ENCODE results near the gene ATG16L2.

ATG16L2 gene

DNA sequence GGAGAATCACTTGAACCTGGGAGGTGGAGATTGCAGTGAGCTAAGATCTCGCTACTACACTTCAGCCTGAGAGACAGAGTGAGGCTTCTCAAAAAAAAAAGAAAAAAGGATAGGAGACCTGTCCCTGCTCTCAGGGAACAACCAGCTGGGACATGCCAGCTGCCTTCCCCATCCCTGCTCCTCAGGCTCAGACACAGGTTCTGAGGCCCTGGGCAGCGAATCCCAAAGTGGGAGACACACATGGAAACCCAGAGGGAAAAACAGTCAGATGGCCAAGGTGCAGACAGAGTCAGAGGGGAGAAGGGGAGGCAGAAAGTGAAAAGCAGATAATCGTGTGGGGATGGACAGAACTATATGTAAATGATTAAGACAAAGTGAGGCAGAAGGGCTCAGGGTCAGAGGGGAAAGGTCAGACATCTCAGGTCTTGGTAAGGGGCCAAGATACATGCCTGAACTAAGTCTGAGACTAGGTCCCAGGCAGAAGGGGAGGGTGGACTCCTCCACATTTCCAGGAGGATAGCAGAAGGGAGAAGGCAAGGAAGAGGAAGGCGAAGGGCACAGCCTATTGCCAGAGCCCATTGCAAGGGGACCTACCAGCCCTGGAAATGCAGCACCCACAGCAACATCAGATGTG is 34.6 kb upstream of the ATG16L2 start:
- TF ChIP-seq, protein P1, sequence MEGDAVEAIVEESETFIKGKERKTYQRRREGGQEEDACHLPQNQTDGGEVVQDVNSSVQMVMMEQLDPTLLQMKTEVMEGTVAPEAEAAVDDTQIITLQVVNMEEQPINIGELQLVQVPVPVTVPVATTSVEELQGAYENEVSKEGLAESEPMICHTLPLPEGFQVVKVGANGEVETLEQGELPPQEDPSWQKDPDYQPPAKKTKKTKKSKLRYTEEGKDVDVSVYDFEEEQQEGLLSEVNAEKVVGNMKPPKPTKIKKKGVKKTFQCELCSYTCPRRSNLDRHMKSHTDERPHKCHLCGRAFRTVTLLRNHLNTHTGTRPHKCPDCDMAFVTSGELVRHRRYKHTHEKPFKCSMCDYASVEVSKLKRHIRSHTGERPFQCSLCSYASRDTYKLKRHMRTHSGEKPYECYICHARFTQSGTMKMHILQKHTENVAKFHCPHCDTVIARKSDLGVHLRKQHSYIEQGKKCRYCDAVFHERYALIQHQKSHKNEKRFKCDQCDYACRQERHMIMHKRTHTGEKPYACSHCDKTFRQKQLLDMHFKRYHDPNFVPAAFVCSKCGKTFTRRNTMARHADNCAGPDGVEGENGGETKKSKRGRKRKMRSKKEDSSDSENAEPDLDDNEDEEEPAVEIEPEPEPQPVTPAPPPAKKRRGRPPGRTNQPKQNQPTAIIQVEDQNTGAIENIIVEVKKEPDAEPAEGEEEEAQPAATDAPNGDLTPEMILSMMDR (IDR thresholded peaks at IDR 0.05; ENCODE audit: low read depth, low read length) = no peak
- no peak overlapping the region for H3K4me3 ChIP-seq (replicated peaks in 1 of 2; ENCODE audit: low read depth in 2 of 2, low read length in 2 of 2)
- DNase-seq (ENCODE audit: low read depth in 2 of 2) = no peak

DNA sequence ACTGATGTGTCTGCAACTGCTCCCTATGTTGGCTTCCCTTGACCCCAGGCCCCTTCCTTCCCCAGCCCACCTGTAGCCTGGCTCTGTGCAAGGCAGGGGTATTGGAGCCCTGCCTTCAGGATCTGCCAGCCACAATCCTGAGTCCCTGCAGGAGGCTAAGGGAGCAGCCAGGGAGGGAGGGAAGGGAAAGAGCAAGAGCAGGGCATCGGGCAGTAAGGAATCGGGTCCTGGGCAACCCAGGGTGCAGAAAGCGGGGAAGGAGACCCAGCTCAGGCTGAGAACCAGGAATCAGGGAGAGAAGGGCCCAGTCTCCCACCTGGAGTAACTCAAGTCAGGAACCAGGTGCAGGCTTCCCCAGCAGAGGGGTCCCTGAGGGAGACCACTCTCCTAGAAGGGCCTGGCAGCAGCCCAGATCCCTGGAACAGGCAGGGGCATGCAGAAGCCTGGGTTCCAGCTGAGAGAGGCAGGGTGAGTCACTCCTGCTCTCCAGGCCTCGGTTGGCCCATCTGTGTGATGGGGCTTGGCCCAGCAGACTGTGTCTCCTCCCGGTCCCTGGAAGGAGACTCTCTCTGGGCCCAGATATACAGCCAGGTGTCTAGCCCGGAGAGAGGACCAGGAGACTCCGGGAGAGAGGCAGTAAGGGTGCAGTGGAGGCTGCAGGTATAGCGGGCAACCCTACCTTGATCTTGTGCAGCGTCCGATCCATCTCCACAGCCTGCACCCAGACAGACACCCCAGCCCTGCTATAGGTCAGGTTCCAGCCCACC is 33.7 kb upstream of the ATG16L2 start:
- TF ChIP-seq, protein P1 (IDR thresholded peaks at IDR 0.05; ENCODE audit: low read depth, low read length) = no peak

DNA sequence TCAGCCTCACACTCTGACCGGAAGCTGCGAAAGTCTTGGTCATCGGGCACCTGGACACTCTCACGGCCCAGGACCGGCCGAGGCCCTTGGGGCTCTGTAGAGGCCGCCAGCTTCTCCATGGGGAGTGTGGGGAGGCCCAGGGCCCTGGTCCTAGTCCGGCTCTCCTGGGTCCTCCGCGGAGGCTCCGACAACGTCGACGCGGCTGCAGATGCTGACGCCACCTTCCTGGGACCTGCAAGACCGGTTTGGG is 33.2 kb upstream of the ATG16L2 start:
- DNase-seq (ENCODE audit: low read depth in 2 of 2) = no peak

More for the DNA sequence above, 33.7 kb upstream of the ATG16L2 start:
- DNase-seq (ENCODE audit: low read depth in 2 of 2) = no peak
- H3K4me3 ChIP-seq (replicated peaks in 1 of 2; ENCODE audit: low read depth in 2 of 2, low read length in 2 of 2) = peak overlapping the region; percentile 41 to 43

GRCh38 chr11:72781313-72782080 is 32.7 kb upstream of the ATG16L2 start:
- TF ChIP-seq, protein P1 (IDR thresholded peaks at IDR 0.05; ENCODE audit: low read depth, low read length) = no peak
- H3K4me3 ChIP-seq (replicated peaks in 1 of 2; ENCODE audit: low read depth in 2 of 2, low read length in 2 of 2) = peak overlapping the region; percentile 41 to 43
- DNase-seq (ENCODE audit: low read depth in 2 of 2) = no peak

More for the DNA sequence above, 33.2 kb upstream of the ATG16L2 start:
- TF ChIP-seq, protein P1 (IDR thresholded peaks at IDR 0.05; ENCODE audit: low read depth, low read length) = no peak
- H3K4me3 ChIP-seq (replicated peaks in 1 of 2; ENCODE audit: low read depth in 2 of 2, low read length in 2 of 2) = peak overlapping the region; percentile 41 to 43

- TF ChIP-seq, protein P1 (IDR thresholded peaks at IDR 0.05; ENCODE audit: low read depth, low read length) = no peak
- no peak for DNase-seq (ENCODE audit: low read depth in 2 of 2)
- H3K4me3 ChIP-seq (replicated peaks in 1 of 2; ENCODE audit: low read depth in 2 of 2, low read length in 2 of 2) = peak overlapping the region; percentile 23 to 41
Measured at GRCh38 chr11:72782081-72782920, 31.9 kb upstream of the ATG16L2 start.

DNA sequence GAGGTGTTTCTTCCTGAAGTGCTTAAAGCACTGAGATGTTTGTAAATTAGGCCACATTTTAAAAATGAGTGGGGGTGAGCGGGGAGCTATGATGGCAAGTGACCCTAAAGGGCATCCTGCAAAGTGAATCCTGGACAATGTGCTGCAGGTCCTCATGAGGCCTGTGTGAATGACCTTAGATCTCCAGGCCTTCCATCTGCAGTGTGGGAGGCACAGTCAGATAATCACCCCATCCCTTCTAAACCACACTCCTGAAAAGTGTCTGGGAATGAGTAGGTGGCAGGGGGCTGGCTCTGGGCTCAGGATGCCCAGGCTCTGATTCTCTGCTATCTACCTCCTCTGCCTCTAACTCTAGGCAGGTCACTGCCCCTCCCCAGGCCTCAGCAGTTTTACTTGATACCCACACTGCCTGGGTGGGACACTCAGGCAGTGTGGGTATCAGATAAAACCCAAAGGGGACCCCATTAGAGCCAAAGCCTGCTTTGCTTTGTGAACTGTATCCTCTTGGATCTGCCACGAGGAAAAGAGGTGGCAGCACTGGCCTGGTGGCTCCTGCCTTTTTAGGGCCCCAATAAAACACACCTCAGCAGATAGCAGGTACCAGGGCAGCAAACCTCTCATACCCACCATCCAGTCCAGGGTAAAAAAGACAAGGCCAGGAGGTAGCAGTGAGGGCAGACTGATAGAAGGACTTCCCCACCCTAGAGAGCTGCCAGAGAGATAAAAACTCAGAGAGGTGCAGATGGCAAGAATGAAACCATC is 30.9 kb upstream of the ATG16L2 start:
- no peak for DNase-seq (ENCODE audit: low read depth in 2 of 2)
- TF ChIP-seq, protein P1 (IDR thresholded peaks at IDR 0.05; ENCODE audit: low read depth, low read length) = no peak
- H3K4me3 ChIP-seq (replicated peaks in 1 of 2; ENCODE audit: low read depth in 2 of 2, low read length in 2 of 2) = no peak overlapping the region
